ENCODE data around the gene TRIM6.
A peak's percentile ranks its signal among the peaks of the same experiment; 100 is the strongest.
"Not testable (repeated sequence)": the region's sequence is repeated elsewhere in the genome, so short reads cannot be mapped to it uniquely, and the experiment has no call there.

The TRIM6 gene

GRCh38 chr11:5605849-5606248 is 9.4 kb downstream of the TRIM6 start:
- no peak for DNase-seq

- DNase-seq: no peak
Observed at GRCh38 chr11:5608808-5609207, 12.4 kb downstream of the TRIM6 start.

- no peak for DNase-seq
Observed at GRCh38 chr11:5610446-5610845, 14.0 kb downstream of the TRIM6 start.

GRCh38 chr11:5611627-5612026 is 15.2 kb downstream of the TRIM6 start:
- DNase-seq: no peak

GRCh38 chr11:5618807-5619206 is 22.4 kb downstream of the TRIM6 start:
- DNase-seq: no peak

- DNase-seq: no peak
Observed at GRCh38 chr11:5620651-5621521, 24.4 kb downstream of the TRIM6 start.

- DNase-seq: no peak
Observed at GRCh38 chr11:5621580-5621979, 25.1 kb downstream of the TRIM6 start.

- DNase-seq: no peak
Observed at GRCh38 chr11:5622802-5623201, 26.4 kb downstream of the TRIM6 start.

GRCh38 chr11:5624489-5625279 is 28.2 kb downstream of the TRIM6 start, which contains the start of gene TRIM34:
TRIM34 (plus strand) TSS chr11:5625001; CDS start chr11:5632332, 7,331 bp downstream.
- peak; percentile 88 to 95 (median 94) for DNase-seq

GRCh38 chr11:5625281-5625680 is 28.8 kb downstream of the TRIM6 start:
- DNase-seq: peak in 2 of 3 donors; percentile 8 to 20

GRCh38 chr11:5626196-5626595 is 29.8 kb downstream of the TRIM6 start:
- peak; percentile 24 to 77 (median 74) for DNase-seq

- DNase-seq: peak; percentile 70 to 85 (median 80)
Observed at GRCh38 chr11:5631417-5631816, 35.0 kb downstream of the TRIM6 start.

GRCh38 chr11:5631969-5632635 is 35.7 kb downstream of the TRIM6 start:
- peak; percentile 51 to 74 (median 60) for DNase-seq

GRCh38 chr11:5639953-5640352 is 43.5 kb downstream of the TRIM6 start:
- DNase-seq: no peak

GRCh38 chr11:5643585-5643984 is 47.1 kb downstream of the TRIM6 start:
- no peak for DNase-seq

- DNase-seq: no peak
Observed at GRCh38 chr11:5646139-5646538, 49.7 kb downstream of the TRIM6 start.

GRCh38 chr11:5655474-5655873 is 59.0 kb downstream of the TRIM6 start:
- DNase-seq: no peak

GRCh38 chr11:5656956-5657355 is 60.5 kb downstream of the TRIM6 start:
- not testable (repeated sequence) for DNase-seq

- DNase-seq: no peak
Observed at GRCh38 chr11:5658318-5658717, 61.9 kb downstream of the TRIM6 start.
